Endodermal cell (in vitro differentiated cells): ENCODE results near the gene CNNM4. TPM values are rescaled to one million over a fixed set of nuclear protein-coding genes. Genes with fewer than 3 reads are reported as not detected.

Experiments used
- DNase-seq: peaks from one replicate; pipeline ENCODE4 v3.0.0-alpha.2; 2017
- H3K27ac ChIP-seq: 2 replicates; pipeline ENCODE4 v1.5.1; 2013; ENCODE audit warnings: mild to moderate bottlenecking, low read depth, low read length, moderate library complexity
- H3K27me3 ChIP-seq: 2 replicates; pipeline ENCODE4 v1.6.1; 2013; ENCODE audit warnings: mild to moderate bottlenecking, low read length, moderate library complexity; ENCODE audit not compliant: insufficient read depth, control insufficient read depth, poor library complexity, severe bottlenecking
- H3K36me3 ChIP-seq: 2 replicates; pipeline ENCODE4 v1.7.0; 2013; ENCODE audit warnings: mild to moderate bottlenecking, low read length, moderate library complexity; ENCODE audit not compliant: control insufficient read depth, insufficient read depth
- H3K4me1 ChIP-seq: one replicate; pipeline ENCODE4 v1.7.0; 2013; ENCODE audit warnings: low read length; ENCODE audit not compliant: control insufficient read depth, insufficient read depth
- H3K4me3 ChIP-seq: 2 replicates; pipeline ENCODE4 v1.5.1; 2013; ENCODE audit warnings: mild to moderate bottlenecking, low read length, moderate library complexity
- H3K9ac ChIP-seq: 2 replicates; pipeline ENCODE4 v1.6.1; 2013; ENCODE audit warnings: mild to moderate bottlenecking, low read length, moderate library complexity; ENCODE audit not compliant: poor library complexity, severe bottlenecking; ENCODE audit errors: extremely low read depth
- H3K9me3 ChIP-seq: 2 replicates; pipeline ENCODE4 v1.6.1; 2013; ENCODE audit warnings: mild to moderate bottlenecking, low read length, moderate library complexity; ENCODE audit not compliant: control insufficient read depth
- H3K27ac Mint-ChIP-seq: 2 replicates; pipeline ENCODE4 v1.8.0; 2020; ENCODE audit warnings: mixed read lengths
- H3K27me3 Mint-ChIP-seq: 2 replicates; pipeline ENCODE4 v1.8.0; 2021; ENCODE audit warnings: mild to moderate bottlenecking, mixed read lengths; ENCODE audit not compliant: insufficient read depth
- H3K36me3 Mint-ChIP-seq: 2 replicates; pipeline ENCODE4 v1.8.0; 2020; ENCODE audit warnings: low read depth, mixed read lengths
- H3K4me1 Mint-ChIP-seq: 2 replicates; pipeline ENCODE4 v1.8.0; 2020; ENCODE audit warnings: mixed read lengths
- H3K4me3 Mint-ChIP-seq: 2 replicates; pipeline ENCODE4 v1.8.0; 2020; ENCODE audit warnings: mild to moderate bottlenecking, moderate library complexity, mixed read lengths
- H3K9me3 Mint-ChIP-seq: 2 replicates; pipeline ENCODE4 v1.8.0; 2020; ENCODE audit warnings: mild to moderate bottlenecking, mixed read lengths
- CTCF ChIP-seq: fragments of 200-600 bp; sonication (generic); conservative IDR thresholded peaks from 2 replicates; pipeline ENCODE4 v1.5.0; 2021; ENCODE audit warnings: antibody characterized with exemption, mild to moderate bottlenecking
- WGBS, 2 experiments: methylation state at CpG; one replicate each; pipeline versions ENCODE4 v1.1.5 to v1.1.7; 2013; ENCODE audit warnings: missing lambda C conversion rate in 2 of 2, mixed read lengths in 1 of 2; ENCODE audit not compliant: insufficient coverage in 1 of 2, insufficient read length in 1 of 2; 5-methylcytosine and 5-hydroxymethylcytosine counted together
- total RNA-seq, 2 donors: library from RNA; stranded (reverse); fragmentation: NEBNext Ultra II Directional in 1 of 2; extraction: Animal tissue kit (Norgen Biotek cat#: 25700) in 1 of 2; gene quantifications; 2 replicates in 1 of 2; 3 replicates in 1 of 2; pipeline ENCODE4 v1.2.1, GENCODE V29; 2021

CNNM4 gene
- total RNA-seq, 2 donors from 2014 or later = 22.3 to 27.5 TPM

GRCh38 chr2:96821113-96821675 is 60.5 kb downstream of the CNNM4 start:
- 85 to 90% methylated on average over 9 to 11 of the region's 11 CpGs for WGBS, 2 experiments
- H3K4me3 Mint-ChIP-seq = no peak overlapping the region

GRCh38 chr2:96822786-96823185 is 62.1 kb downstream of the CNNM4 start:
- no peak overlapping the region for H3K27ac Mint-ChIP-seq
- WGBS, 2 experiments = 94 to 96% methylated on average over 4 of the region's 4 CpGs
- Histone ChIP-seq H3K4me3 (no peak overlapping the region), H3K4me1 (peaks cover 7% of the 10 kb centered on the region), H3K36me3 (peaks cover 31% of the 10 kb centered on the region), H3K9me3 (no peaks in the 10 kb centered on the region), H3K27ac (no peak overlapping the region), H3K27me3 (no peaks in the 10 kb centered on the region), H3K9ac (no peak overlapping the region)
- peaks cover 36% of the 10 kb centered on the region for H3K4me1 Mint-ChIP-seq
- no peaks in the 10 kb centered on the region for H3K9me3 Mint-ChIP-seq
- DNase-seq = no peak
- no peak for TF ChIP-seq CTCF
- H3K27me3 Mint-ChIP-seq = peaks cover 3% of the 10 kb centered on the region
- H3K36me3 Mint-ChIP-seq = peaks cover 53% of the 10 kb centered on the region
- no peak overlapping the region for H3K4me3 Mint-ChIP-seq

More at GRCh38 chr2:96821113-96821675, 60.5 kb downstream of the CNNM4 start:
- Histone ChIP-seq H3K36me3 (peaks cover 26% of the 10 kb centered on the region), H3K27ac (no peak overlapping the region), H3K4me1 (peaks cover 7% of the 10 kb centered on the region), H3K9ac (no peak overlapping the region), H3K4me3 (no peak overlapping the region), H3K9me3 (no peaks in the 10 kb centered on the region), H3K27me3 (no peaks in the 10 kb centered on the region)
- Mint-ChIP-seq H3K9me3 (no peaks in the 10 kb centered on the region), H3K27me3 (peaks cover 3% of the 10 kb centered on the region), H3K4me1 (peaks cover 42% of the 10 kb centered on the region), H3K36me3 (peaks cover 42% of the 10 kb centered on the region), H3K27ac (no peak overlapping the region)
- DNase-seq = no peak
- no peak for TF ChIP-seq CTCF

GRCh38 chr2:96823198-96823597 is 62.5 kb downstream of the CNNM4 start:
- no peak overlapping the region for H3K9ac ChIP-seq
- peaks cover 35% of the 10 kb centered on the region for H3K36me3 ChIP-seq
- no peak overlapping the region for H3K4me3 ChIP-seq
- no peak overlapping the region for H3K27ac ChIP-seq
- TF ChIP-seq CTCF = no peak
- Mint-ChIP-seq H3K4me1 (peaks cover 33% of the 10 kb centered on the region), H3K36me3 (peaks cover 56% of the 10 kb centered on the region), H3K9me3 (no peaks in the 10 kb centered on the region), H3K27ac (no peak overlapping the region), H3K27me3 (peaks cover 3% of the 10 kb centered on the region), H3K4me3 (no peak overlapping the region)
- DNase-seq = no peak
- H3K9me3 ChIP-seq = no peaks in the 10 kb centered on the region
- no peaks in the 10 kb centered on the region for H3K27me3 ChIP-seq
- WGBS, 2 experiments = 91 to 95% methylated on average over 10 to 11 of the region's 11 CpGs
- H3K4me1 ChIP-seq = peaks cover 7% of the 10 kb centered on the region
